SU-DHL-6 (cell line): ENCODE data around the gene CMTM5.

Experiments used
- H2AFZ ChIP-seq: fragments of 200-600 bp; sonication (generic); 2 replicates; pipeline ENCODE4 v1.6.1; 2014; ENCODE audit warnings: low read depth, mild to moderate bottlenecking, moderate library complexity, mixed read lengths, antibody characterized with exemption, low read length; ENCODE audit not compliant: severe bottlenecking
- H3F3A ChIP-seq: fragments of 200-600 bp; shearing (Covaris generic); 2 replicates; pipeline ENCODE4 v1.6.0; 2016; ENCODE audit warnings: antibody characterized with exemption, mild to moderate bottlenecking; ENCODE audit not compliant: insufficient read depth
- H3K27ac ChIP-seq: fragments of 200-600 bp; sonication (generic); 2 replicates; pipeline ENCODE4 v1.5.1; 2016; ENCODE audit warnings: low read depth, mild to moderate bottlenecking, low read length, moderate library complexity, mixed read lengths
- H3K27me3 ChIP-seq: fragments of 200-600 bp; sonication (generic), shearing (Covaris generic); 2 replicates; pipeline ENCODE4 v1.6.0; 2014; ENCODE audit warnings: mild to moderate bottlenecking, low read length
- H3K36me3 ChIP-seq: fragments of 200-600 bp; sonication (generic); 2 replicates; pipeline ENCODE4 v1.6.1; 2014; ENCODE audit warnings: mild to moderate bottlenecking, low read length, mixed read lengths
- H3K4me2 ChIP-seq: fragments of 300-600, 200-600 bp; shearing (Covaris generic), sonication (generic); 2 replicates; pipeline ENCODE4 v1.6.0; 2014; ENCODE audit warnings: low read length, low read depth, mild to moderate bottlenecking; ENCODE audit not compliant: poor library complexity, severe bottlenecking
- H3K4me3 ChIP-seq: fragments of 200-600 bp; sonication (generic); 2 replicates; pipeline ENCODE4 v1.5.1; 2014; ENCODE audit warnings: antibody characterized with exemption, low read length, mild to moderate bottlenecking, mixed read lengths; ENCODE audit not compliant: insufficient read depth, poor library complexity, severe bottlenecking
- H3K79me2 ChIP-seq: fragments of 200-600 bp; sonication (generic); 2 replicates; pipeline ENCODE4 v1.6.1; 2014; ENCODE audit warnings: mild to moderate bottlenecking, low read length, moderate library complexity; ENCODE audit not compliant: insufficient read depth
- H3K9ac ChIP-seq: fragments of 200-600 bp; sonication (generic); 2 replicates; pipeline ENCODE4 v1.7.0; 2014; ENCODE audit warnings: mild to moderate bottlenecking, low read length
- H3K9me2 ChIP-seq: fragments of 200-600 bp; sonication (generic); replicated peaks from 2 replicates; pipeline ENCODE4 v1.6.1; 2014; ENCODE audit warnings: low read length; ENCODE audit not compliant: insufficient read depth
- H3K9me3 ChIP-seq: fragments of 200-600 bp; sonication (generic); 2 replicates; pipeline ENCODE4 v1.6.1; 2014; ENCODE audit warnings: low read length, mixed read lengths; ENCODE audit not compliant: insufficient read depth
- H4K20me1 ChIP-seq: fragments of 200-600 bp; sonication (generic); 2 replicates; pipeline ENCODE4 v1.6.1; 2014; ENCODE audit warnings: low read depth, mild to moderate bottlenecking, antibody characterized with exemption, low read length, moderate library complexity, mixed read lengths
- CTCF ChIP-seq: fragments of 200-600 bp; sonication (generic); IDR thresholded peaks from one replicate; pipeline ENCODE4 v1.5.1; 2017; ENCODE audit warnings: antibody characterized with exemption, mild to moderate bottlenecking, low read length, moderate library complexity; ENCODE audit not compliant: insufficient read depth, poor library complexity, severe bottlenecking
- EZH2phosphoT487 ChIP-seq: fragments of 200-600 bp; sonication (generic), shearing (Covaris generic); conservative IDR thresholded peaks from 2 replicates; pipeline ENCODE4 v1.6.1; 2018; ENCODE audit warnings: mild to moderate bottlenecking, antibody characterized with exemption, low read length, moderate library complexity, mixed read lengths

Gene CMTM5

GRCh38 chr14:23365036-23365731 lies 11.7 kb upstream of the CMTM5 start, which contains the start of gene EFS:
TSS of gene EFS (minus strand) at chr14:23365172. CDS start at chr14:23365025, 147 bp downstream.
- no peak within 1 kb of the TSS for H3K4me2 ChIP-seq
- TF ChIP-seq CTCF (no peak), EZH2phosphoT487 (no peak)

GRCh38 chr14:23365732-23366425 lies 11.0 kb upstream of the CMTM5 start:
- no peaks in the 10 kb centered on the region for H4K20me1 ChIP-seq
- no peak for TF ChIP-seq EZH2phosphoT487
- no peak for TF ChIP-seq CTCF
- no peaks in the 10 kb centered on the region for H3K79me2 ChIP-seq
- no peaks in the 10 kb centered on the region for H3K9me2 ChIP-seq
- no peaks in the 10 kb centered on the region for H3K36me3 ChIP-seq
- no peaks in the 10 kb centered on the region for H3F3A ChIP-seq
- H3K9ac ChIP-seq: no peak overlapping the region
- H3K4me2 ChIP-seq: no peak overlapping the region
- no peak overlapping the region for H2AFZ ChIP-seq
- H3K27ac ChIP-seq: no peak overlapping the region
- no peaks in the 10 kb centered on the region for H3K27me3 ChIP-seq
- no peak overlapping the region for H3K4me3 ChIP-seq
- no peaks in the 10 kb centered on the region for H3K9me3 ChIP-seq

More at GRCh38 chr14:23365036-23365731, 11.7 kb upstream of the CMTM5 start, which contains the start of gene EFS:
- H2AFZ ChIP-seq: no peak within 1 kb of the TSS
- H3K9ac ChIP-seq: no peak within 1 kb of the TSS
- no peaks in the 10 kb centered on the region for H4K20me1 ChIP-seq
- H3K4me3 ChIP-seq: no peak within 1 kb of the TSS
- H3K9me2 ChIP-seq: no peaks in the 10 kb centered on the region
- H3K27me3 ChIP-seq: no peaks in the 10 kb centered on the region
- H3K79me2 ChIP-seq: no peaks in the 10 kb centered on the region
- H3K9me3 ChIP-seq: no peaks in the 10 kb centered on the region
- H3K36me3 ChIP-seq: no peaks in the 10 kb centered on the region
- no peak within 1 kb of the TSS for H3K27ac ChIP-seq
- H3F3A ChIP-seq: no peaks in the 10 kb centered on the region

- Histone ChIP-seq H2AFZ (no peak overlapping the region), H3K9ac (no peak overlapping the region), H3K4me3 (no peak overlapping the region), H3F3A (no peaks in the 10 kb centered on the region), H3K27me3 (no peaks in the 10 kb centered on the region), H3K4me2 (no peak overlapping the region), H3K79me2 (no peaks in the 10 kb centered on the region), H3K27ac (no peak overlapping the region), H3K36me3 (no peaks in the 10 kb centered on the region), H4K20me1 (no peaks in the 10 kb centered on the region), H3K9me2 (no peaks in the 10 kb centered on the region), H3K9me3 (no peaks in the 10 kb centered on the region)
- no peak for TF ChIP-seq EZH2phosphoT487
- no peak for TF ChIP-seq CTCF
These were observed 10.4 kb upstream of the CMTM5 start for GRCh38 chr14:23366426-23366921.
